GM23248 (cell line): ENCODE results near the gene FAM90A1.
"Not testable (repeated sequence)": the region's sequence is repeated elsewhere in the genome, so short reads cannot be mapped to it uniquely, and the experiment has no call there.

ENCODE experiments used
- EZH2 ChIP-seq: fragments of 200-600 bp; sonication (generic); IDR thresholded peaks from 2 replicates; pipeline ENCODE4 v1.6.1; 2018; ENCODE audit warnings: antibody characterized with exemption, mild to moderate bottlenecking; ENCODE audit not compliant: insufficient read depth, poor library complexity, severe bottlenecking
- EZH2phosphoT487 ChIP-seq: fragments of 200-600 bp; sonication (generic); IDR thresholded peaks from 2 replicates; pipeline ENCODE4 v1.6.1; 2018; ENCODE audit warnings: antibody characterized with exemption, moderate library complexity, mild to moderate bottlenecking, low read depth; ENCODE audit not compliant: insufficient read depth

DNA sequence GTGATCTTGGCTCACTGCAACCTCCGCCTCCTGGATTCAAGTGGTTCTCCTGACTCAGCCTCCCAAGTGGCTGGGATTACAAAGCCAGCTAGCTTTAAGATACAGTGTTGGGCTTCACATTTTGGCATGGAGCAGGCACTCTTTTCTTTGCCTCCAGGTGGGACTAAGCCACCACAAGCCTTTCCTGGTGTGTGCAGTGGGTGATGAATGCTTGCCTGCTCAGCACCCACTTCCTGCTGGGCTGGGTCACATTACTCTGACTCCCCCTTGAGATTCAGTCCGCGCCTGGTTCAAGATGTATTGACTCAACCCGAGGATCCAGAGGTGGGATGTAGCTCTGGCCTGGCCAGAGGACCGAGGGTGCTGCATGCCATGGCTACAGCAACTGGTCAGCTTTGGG lies 28.9 kb upstream of the FAM90A1 start:
- TF ChIP-seq EZH2, EZH2phosphoT487: not testable (repeated sequence)
